Prostate gland (tissue), 2 donors: ENCODE data around the gene DIP2B. TPM values are rescaled to one million over a fixed set of nuclear protein-coding genes. Genes with fewer than 3 reads are reported as not detected.

Experiments used
- DNase-seq: peaks from one replicate; pipeline ENCODE4 v3.0.0-alpha.2; 2019; ENCODE audit warnings: low spot score
- H3K27ac ChIP-seq, 2 donors: fragments of 200-600 bp; sonication (generic); 2 replicates each; pipeline ENCODE4 v1.5.1; 2017 to 2019
- H3K27me3 ChIP-seq: fragments of 200-600 bp; sonication (generic); replicated peaks from 2 replicates; pipeline ENCODE4 v1.5.1; 2019; ENCODE audit not compliant: insufficient read depth
- H3K36me3 ChIP-seq, 2 donors: fragments of 200-600 bp; sonication (generic); 1 replicate in 1 of 2; 2 replicates in 1 of 2; pipeline versions ENCODE4 v1.5.1 to v1.8.1; 2017 to 2019
- H3K4me1 ChIP-seq: fragments of 200-600 bp; sonication (generic); replicated peaks from 2 replicates; pipeline ENCODE4 v1.5.1; 2019
- H3K4me3 ChIP-seq, 2 donors: fragments of 200-600 bp; sonication (generic); 2 replicates each; pipeline ENCODE4 v1.5.1; 2017 to 2019
- H3K9me3 ChIP-seq: fragments of 200-600 bp; sonication (generic); 2 replicates; pipeline ENCODE4 v1.5.1; 2017
- POLR2A ChIP-seq: fragments of 450-650 bp; IDR thresholded peaks from one replicate; pipeline ENCODE4 v1.6.1; 2016; ENCODE audit warnings: antibody characterized with exemption, mild to moderate bottlenecking
- POLR2AphosphoS5 ChIP-seq: sonication (generic); formaldehyde crosslinking; IDR thresholded peaks from one replicate; pipeline ENCODE4 v1.6.1; 2017; ENCODE audit warnings: antibody characterized with exemption
- WGBS: methylation state at CpG from one replicate; pipeline ENCODE4 v1.1.5; 2018; 5-methylcytosine and 5-hydroxymethylcytosine counted together
- intact Hi-C: fragments of 100-400 bp; cut with DNase I; formaldehyde crosslinking; loops from one replicate; pipeline ENCODE4 v1.14.2; 2022
- total RNA-seq, 2 donors: library from RNA; depleted of rRNA; stranded (reverse); fragments of >200 nt; gene quantifications; one replicate each; pipeline ENCODE4 v1.1.0, GENCODE V29; 2016
- TF ChIP-seq, protein P1 (sequence below), 4 experiments: fragments of 200-600 bp in 2 of 4; fragments of 450-650 bp in 2 of 4; sonication (generic) in 2 of 4; IDR thresholded peaks; 1 replicate in 3 of 4; 2 replicates in 1 of 4; pipeline ENCODE4 v1.5.1; 2016 to 2019; ENCODE audit warnings: antibody characterized with exemption in 4 of 4, mild to moderate bottlenecking in 2 of 4, moderate library complexity in 2 of 4

The DIP2B gene
- total RNA-seq, 2 donors from 2014 or later: 23.2 to 56.3 TPM

DNA sequence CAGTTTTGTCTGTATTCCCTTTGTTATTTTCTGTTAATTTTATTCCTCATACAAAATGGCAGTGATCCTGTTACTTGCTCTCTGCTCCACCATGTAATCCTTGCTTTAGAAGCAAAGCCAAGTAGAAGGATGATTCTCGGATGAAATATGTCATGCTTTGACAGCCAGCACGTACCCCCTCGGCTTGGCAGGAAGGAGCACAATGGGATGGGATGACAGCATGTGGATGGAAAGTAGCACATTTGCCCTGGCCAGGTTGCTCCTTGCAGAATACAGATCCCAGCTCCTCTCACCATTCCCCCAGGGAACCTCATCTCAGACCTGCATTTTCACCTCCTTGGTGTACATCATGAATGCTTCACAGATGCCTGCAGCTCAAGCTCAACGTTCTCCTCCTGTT, 224.1 kb downstream of the DIP2B start:
- Histone ChIP-seq H3K4me1 (peaks cover 5% of the 10 kb centered on the region), H3K27ac (no peak overlapping the region), H3K9me3 (no peaks in the 10 kb centered on the region), H3K36me3 (peaks cover 0 to 11% of the 10 kb centered on the region in 2 donors), H3K4me3 (no peak overlapping the region), H3K27me3 (no peaks in the 10 kb centered on the region)
- TF ChIP-seq POLR2A: no peak
- no peak for TF ChIP-seq POLR2AphosphoS5
- TF ChIP-seq, protein P1, sequence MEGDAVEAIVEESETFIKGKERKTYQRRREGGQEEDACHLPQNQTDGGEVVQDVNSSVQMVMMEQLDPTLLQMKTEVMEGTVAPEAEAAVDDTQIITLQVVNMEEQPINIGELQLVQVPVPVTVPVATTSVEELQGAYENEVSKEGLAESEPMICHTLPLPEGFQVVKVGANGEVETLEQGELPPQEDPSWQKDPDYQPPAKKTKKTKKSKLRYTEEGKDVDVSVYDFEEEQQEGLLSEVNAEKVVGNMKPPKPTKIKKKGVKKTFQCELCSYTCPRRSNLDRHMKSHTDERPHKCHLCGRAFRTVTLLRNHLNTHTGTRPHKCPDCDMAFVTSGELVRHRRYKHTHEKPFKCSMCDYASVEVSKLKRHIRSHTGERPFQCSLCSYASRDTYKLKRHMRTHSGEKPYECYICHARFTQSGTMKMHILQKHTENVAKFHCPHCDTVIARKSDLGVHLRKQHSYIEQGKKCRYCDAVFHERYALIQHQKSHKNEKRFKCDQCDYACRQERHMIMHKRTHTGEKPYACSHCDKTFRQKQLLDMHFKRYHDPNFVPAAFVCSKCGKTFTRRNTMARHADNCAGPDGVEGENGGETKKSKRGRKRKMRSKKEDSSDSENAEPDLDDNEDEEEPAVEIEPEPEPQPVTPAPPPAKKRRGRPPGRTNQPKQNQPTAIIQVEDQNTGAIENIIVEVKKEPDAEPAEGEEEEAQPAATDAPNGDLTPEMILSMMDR (IDR thresholded peaks at IDR 0.05): no peak
- 71% methylated on average over 4 of the region's 4 CpGs for WGBS
- no peak for DNase-seq
- intact Hi-C loops: no loop called here

- DNase-seq: no peak
- Histone ChIP-seq H3K36me3 (peaks cover 0 to 11% of the 10 kb centered on the region in 2 donors), H3K9me3 (no peaks in the 10 kb centered on the region), H3K27me3 (no peaks in the 10 kb centered on the region), H3K4me3 (no peak overlapping the region), H3K27ac (no peak overlapping the region), H3K4me1 (no peaks in the 10 kb centered on the region)
- 91% methylated on average over 9 of the region's 9 CpGs for WGBS
- intact Hi-C loops: loop anchor here (5.0 kb wide), 1 partner anchor 225 kb away; no protein-coding TSS in a partner anchor
- no peak for TF ChIP-seq POLR2A
- TF ChIP-seq POLR2AphosphoS5: no peak
- TF ChIP-seq, protein P1 (IDR thresholded peaks at IDR 0.05): no peak
Observed at GRCh38 chr12:50732591-50732990, 227.8 kb downstream of the DIP2B start.

GRCh38 chr12:50733706-50734105, 228.9 kb downstream of the DIP2B start:
- Histone ChIP-seq H3K9me3 (no peaks in the 10 kb centered on the region), H3K27me3 (no peaks in the 10 kb centered on the region), H3K4me3 (no peak overlapping the region), H3K36me3 (no peaks in the 10 kb centered on the region), H3K27ac (no peak overlapping the region), H3K4me1 (no peaks in the 10 kb centered on the region)
- intact Hi-C loops: loop anchor here (5.0 kb wide), 1 partner anchor 226 kb away; no protein-coding TSS in a partner anchor
- no peak for DNase-seq
- WGBS: 78% methylated on average over 3 of the region's 3 CpGs
- TF ChIP-seq POLR2AphosphoS5 (no peak), POLR2A (no peak)
- TF ChIP-seq, protein P1 (IDR thresholded peaks at IDR 0.05): no peak

GRCh38 chr12:50734409-50735263, 229.9 kb downstream of the DIP2B start:
- intact Hi-C loops: loop anchor here (5.0 kb wide), 1 partner anchor 227 kb away; no protein-coding TSS in a partner anchor
- H3K4me3 ChIP-seq: no peak overlapping the region
- no peak for TF ChIP-seq POLR2AphosphoS5
- TF ChIP-seq, protein P1 (IDR thresholded peaks at IDR 0.05): peak in 3 of 4 experiments; percentile 44 to 53 (median 50)
- no peak overlapping the region for H3K27ac ChIP-seq
- H3K4me1 ChIP-seq: no peaks in the 10 kb centered on the region
- 73% methylated on average over 10 of the region's 10 CpGs for WGBS
- H3K27me3 ChIP-seq: no peaks in the 10 kb centered on the region
- DNase-seq: no peak
- H3K9me3 ChIP-seq: no peaks in the 10 kb centered on the region
- peaks cover 0 to 4% of the 10 kb centered on the region in 2 donors for H3K36me3 ChIP-seq
